Mononuclear cell (primary cell): ENCODE results near the gene ERCC4. TPM values are rescaled to one million over a fixed set of nuclear protein-coding genes. Genes with fewer than 3 reads are reported as not detected.

ENCODE experiments used
- H3K27me3 ChIP-seq: 2 replicates; pipeline ENCODE4 v1.6.0; 2011; ENCODE audit warnings: low read length, control low read depth; ENCODE audit not compliant: insufficient read depth
- H3K4me1 ChIP-seq: 2 replicates; pipeline ENCODE4 v1.5.1; 2011; ENCODE audit warnings: mild to moderate bottlenecking, low read length, control low read depth; ENCODE audit not compliant: insufficient read depth
- H3K4me3 ChIP-seq: 2 replicates; pipeline ENCODE4 v1.5.1; 2011; ENCODE audit warnings: mild to moderate bottlenecking, low read length, moderate library complexity
- H3K9me3 ChIP-seq: 2 replicates; pipeline ENCODE4 v1.5.1; 2011; ENCODE audit warnings: low read depth, mild to moderate bottlenecking, control low read depth, low read length
- total RNA-seq: library from RNA; depleted of rRNA; stranded (reverse); fragments of >200 nt; gene quantifications from one replicate; pipeline ENCODE4 v1.2.3, GENCODE V29; 2012

ERCC4 gene
- total RNA-seq, 1 donor: 8.1 TPM

DNA sequence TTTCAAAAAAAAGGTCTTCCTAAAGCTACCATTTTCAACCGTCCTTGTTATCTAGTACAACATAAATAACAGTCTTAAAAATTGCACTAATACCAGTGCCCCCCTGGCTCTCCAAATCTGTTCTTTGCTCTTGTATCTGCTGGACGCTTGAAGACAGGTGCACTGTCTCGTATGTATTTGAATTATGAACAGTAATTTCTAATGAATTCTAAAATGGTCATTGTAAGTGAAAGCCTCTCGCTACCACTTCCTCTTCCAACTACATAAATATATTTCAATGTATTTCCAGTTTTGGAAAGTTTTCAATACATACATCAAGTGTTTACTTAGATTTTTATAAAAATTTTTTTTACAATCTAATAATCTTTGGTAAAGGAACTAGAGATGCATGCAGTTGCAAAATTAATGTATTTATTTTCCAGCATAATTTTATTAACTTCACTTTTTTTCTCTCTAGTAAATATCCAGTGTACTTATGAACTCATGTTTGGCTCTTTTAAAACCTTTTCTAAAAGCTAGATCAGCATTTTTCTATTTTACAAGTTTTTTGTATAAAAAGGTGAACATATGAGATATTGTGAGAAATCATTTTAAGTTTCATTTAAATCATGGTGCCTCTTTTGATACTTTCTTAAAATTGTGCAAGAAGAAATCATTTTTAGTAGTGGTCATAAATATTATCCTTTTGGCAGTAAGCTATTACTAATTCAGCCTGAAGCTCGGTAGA lies 31.0 kb downstream of the ERCC4 start:
- Histone ChIP-seq H3K27me3 (no peaks in the 10 kb centered on the region), H3K4me1 (no peaks in the 10 kb centered on the region), H3K4me3 (no peak overlapping the region), H3K9me3 (no peaks in the 10 kb centered on the region)

DNA sequence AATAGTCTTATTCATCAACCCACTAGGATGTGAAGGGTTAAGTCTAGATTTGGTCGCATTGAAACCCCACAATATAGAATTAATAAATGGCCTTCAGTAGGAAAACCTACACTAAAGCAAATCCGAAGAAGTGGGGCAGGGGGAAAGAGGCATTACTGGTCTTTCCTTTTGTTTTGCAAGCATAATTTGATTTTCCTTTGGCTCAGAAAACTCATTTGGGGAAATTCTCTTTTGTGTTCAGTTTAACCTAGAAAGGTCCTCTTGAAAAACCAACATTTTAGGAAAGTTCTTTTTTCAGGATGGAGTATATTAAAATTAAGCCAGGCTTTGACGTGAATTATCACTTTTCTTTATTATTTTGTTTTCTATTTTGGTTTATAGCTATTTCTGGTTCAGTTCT lies 31.7 kb downstream of the ERCC4 start:
- no peaks in the 10 kb centered on the region for H3K27me3 ChIP-seq
- no peaks in the 10 kb centered on the region for H3K9me3 ChIP-seq
- peaks cover 4% of the 10 kb centered on the region for H3K4me1 ChIP-seq
- no peak overlapping the region for H3K4me3 ChIP-seq

DNA sequence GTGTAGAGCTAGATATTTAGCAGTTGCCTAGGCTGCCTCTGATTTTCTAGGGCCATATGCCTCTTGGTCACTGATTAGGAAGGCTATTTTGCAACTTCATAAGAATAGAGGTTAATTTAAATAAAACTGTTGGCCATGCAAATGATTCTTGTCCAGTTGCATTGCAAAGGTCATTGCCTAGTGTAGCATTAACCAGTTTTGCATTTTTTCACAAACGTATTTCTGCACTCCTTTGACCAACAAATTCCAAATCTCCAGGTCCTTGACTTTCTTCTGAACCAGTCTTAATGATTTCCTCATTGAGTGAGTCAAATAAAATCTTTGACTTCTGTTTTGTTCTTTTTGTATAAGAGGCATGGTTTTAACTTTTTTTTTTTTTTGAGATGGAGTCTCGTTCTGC lies 33.5 kb downstream of the ERCC4 start:
- peaks cover 22% of the 10 kb centered on the region for H3K4me1 ChIP-seq
- no peak overlapping the region for H3K4me3 ChIP-seq
- H3K9me3 ChIP-seq: no peaks in the 10 kb centered on the region
- H3K27me3 ChIP-seq: no peaks in the 10 kb centered on the region

DNA sequence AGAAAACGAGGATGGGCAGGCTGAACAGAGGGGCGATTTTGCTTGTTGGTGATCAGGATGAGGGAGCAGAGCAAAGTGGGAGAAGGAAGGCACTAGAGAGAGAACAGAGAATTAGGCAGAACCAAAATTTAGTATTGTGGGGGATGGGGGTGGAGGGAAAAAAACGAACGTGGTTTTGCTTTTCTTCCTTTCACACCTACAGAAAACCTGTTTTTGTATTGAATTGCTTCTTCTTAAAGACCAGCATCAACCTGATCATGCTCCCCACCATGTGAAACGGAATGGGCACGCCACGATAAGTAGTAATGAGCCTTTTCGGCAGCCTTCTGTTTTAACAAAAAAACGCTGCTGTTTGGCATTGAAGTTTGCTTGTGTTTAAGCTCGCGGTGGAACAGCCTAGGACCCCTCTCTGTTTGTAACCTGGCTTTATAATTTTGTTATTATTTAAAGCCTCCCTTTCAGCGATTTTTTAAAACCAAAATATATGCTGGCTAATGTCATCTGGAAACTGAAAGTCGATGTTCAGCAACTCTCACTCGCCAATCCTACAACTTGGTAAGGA lies 36.8 kb downstream of the ERCC4 start:
- H3K9me3 ChIP-seq: no peaks in the 10 kb centered on the region
- no peak overlapping the region for H3K4me3 ChIP-seq
- H3K27me3 ChIP-seq: no peaks in the 10 kb centered on the region
- H3K4me1 ChIP-seq: peaks cover 22% of the 10 kb centered on the region

DNA sequence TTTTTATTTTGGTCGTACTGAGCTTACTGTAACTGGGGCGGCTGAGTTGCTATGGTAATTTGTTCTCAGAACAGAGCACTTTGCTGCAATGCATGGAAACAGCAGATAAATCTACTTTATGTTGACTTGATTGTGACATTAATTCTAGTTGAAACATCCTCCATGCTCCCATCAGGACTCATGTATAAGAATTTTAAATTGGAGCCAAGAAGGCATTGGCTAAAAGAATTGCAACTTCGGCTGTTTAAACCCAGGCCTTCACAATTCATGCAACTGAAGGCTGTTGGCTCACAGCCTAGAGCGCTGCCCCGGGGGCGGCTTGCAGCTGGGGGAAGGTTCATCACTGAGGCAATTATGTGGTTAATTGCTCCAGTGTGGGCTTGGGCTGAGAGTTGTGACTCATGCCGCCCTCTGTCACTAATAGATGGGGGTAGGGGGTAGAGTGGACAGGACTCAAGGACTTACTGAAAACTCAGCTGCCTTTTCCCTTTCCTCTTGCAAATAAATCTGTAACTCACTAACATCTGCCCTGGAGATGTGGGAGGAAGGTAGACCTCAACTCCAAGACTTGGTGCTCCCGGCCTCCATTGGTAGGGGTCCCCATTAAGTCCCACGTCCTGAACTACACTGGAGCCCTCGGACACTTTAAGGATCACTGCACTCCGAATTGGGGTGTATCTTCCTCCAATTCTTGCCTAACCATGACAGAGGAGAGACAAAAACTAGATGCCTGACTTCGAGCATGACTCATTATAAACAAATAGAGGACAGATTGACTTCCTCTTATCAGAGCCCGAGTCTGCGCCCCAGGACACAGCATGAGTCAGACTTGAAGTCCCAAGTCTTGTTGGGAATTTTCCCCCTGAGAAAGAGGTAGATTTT lies 37.5 kb downstream of the ERCC4 start:
- H3K9me3 ChIP-seq: no peaks in the 10 kb centered on the region
- H3K4me3 ChIP-seq: no peak overlapping the region
- no peaks in the 10 kb centered on the region for H3K27me3 ChIP-seq

DNA sequence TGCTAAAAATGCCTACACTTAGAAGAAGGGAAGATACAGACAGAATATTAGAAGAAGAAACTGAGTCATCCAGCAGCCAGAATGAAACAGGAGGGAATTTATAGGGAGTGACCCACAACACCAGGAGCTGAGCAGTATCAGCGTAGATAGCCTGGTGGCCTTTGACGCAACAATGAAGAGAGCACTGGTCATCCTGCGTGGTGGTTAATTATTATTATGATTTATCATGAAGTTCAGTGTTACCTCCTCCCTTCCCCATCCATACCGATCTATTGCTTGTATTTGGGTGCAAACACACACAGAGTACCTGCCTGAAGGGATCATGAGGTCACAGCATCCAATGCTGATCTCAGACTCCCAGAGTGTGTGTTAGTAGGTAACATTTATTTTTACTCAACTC lies 38.5 kb downstream of the ERCC4 start:
- Histone ChIP-seq H3K27me3 (no peaks in the 10 kb centered on the region), H3K4me3 (no peak overlapping the region), H3K4me1 (peaks cover 22% of the 10 kb centered on the region), H3K9me3 (no peaks in the 10 kb centered on the region)

More for the DNA sequence above, 37.5 kb downstream of the ERCC4 start:
- H3K4me1 ChIP-seq: peaks cover 22% of the 10 kb centered on the region

DNA sequence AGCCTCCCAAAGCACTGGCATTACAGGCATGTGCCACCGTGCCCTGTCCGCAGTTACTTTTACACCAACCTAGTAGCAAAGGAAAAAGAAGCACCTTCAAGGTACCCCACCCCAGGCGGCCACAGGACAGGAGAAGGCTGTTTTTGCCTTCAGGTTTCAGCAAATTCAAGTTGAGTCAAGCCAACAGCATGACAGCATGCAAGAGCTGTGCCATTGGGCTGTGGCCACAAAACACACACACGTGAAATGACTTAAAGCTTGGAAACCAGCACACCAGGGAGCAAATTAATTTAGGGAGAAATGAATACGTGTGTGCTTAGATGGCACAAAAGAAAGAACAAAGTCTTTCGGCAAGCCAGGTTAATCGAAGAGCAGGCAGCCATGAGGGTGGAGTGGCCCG lies 39.7 kb downstream of the ERCC4 start:
- no peaks in the 10 kb centered on the region for H3K27me3 ChIP-seq
- H3K9me3 ChIP-seq: no peaks in the 10 kb centered on the region
- peaks cover 22% of the 10 kb centered on the region for H3K4me1 ChIP-seq
- no peak overlapping the region for H3K4me3 ChIP-seq

DNA sequence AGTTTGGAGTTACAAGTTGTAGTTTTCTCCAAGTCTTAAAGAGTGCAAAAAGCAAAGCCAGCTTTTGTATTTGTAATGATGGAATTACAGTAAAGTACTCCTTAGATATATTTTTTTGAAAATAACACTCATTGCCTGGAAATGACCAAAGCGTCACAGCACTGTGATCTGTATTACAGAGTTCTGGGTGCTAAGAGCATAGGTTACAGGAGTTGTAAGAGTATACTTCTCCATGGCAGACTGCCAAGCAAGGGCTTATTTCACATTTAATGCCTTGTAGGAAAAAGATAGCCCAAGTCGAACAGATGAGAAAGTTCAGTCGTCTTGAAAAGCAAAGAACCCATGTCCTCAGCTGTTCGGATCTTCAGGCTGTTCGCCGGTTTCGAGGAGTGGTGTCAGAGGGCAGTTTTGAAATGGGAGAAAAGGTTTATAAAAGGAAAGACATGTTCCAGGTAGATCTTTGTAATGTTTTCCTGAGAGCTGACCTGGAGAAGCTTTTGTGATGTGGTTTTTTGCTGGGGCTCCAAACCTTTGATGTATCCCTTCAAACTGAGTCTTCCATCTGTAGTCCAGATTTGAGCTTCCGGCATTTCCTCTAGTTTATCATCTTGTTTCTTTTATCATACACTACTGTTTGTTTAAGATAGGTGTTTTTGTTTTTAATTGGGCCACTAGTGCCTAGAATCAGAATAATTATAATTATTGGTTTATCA lies 41.3 kb downstream of the ERCC4 start:
- H3K4me3 ChIP-seq: no peak overlapping the region
- peaks cover 3% of the 10 kb centered on the region for H3K27me3 ChIP-seq
- no peaks in the 10 kb centered on the region for H3K9me3 ChIP-seq
- H3K4me1 ChIP-seq: peaks cover 22% of the 10 kb centered on the region

DNA sequence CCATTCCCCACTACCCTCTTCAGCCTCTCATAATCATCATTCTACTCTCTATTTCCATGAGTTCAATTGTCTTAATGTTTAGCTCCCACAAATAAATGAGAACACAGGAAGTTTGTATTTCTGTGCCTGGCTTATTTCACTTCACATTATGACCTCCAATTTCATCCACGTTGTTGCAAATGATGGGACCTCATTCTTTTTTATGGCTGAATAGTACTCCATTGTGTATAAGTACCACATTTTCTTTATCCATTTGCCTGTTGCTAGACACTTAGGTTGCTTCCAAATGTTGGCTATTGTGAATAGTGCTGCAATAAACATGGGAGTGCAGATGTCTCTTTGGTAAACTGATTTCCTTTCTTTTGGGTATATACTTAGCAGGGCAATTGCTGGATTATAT lies 42.3 kb downstream of the ERCC4 start:
- Histone ChIP-seq H3K27me3 (peaks cover 3% of the 10 kb centered on the region), H3K4me3 (no peak overlapping the region), H3K9me3 (no peaks in the 10 kb centered on the region), H3K4me1 (peaks cover 13% of the 10 kb centered on the region)

DNA sequence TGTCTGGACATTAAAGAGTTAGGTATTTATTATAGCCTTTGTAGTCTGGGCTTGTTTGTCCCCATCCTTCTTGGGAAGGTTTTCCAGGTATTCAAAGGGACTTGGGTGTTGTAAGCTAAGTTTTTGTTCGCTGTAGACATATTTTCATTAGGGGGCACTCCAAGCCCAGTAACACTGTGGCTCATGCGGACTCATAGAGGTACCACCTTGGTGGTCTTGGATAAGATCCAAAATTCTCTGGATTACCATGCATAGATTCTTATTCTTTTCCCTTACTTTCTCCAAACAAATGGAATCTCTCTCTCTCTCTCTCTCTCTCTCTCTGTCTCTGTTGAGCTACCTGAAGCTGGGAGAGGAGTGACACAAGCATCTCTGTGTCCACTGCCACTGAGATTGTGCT lies 48.9 kb downstream of the ERCC4 start:
- Histone ChIP-seq H3K9me3 (no peaks in the 10 kb centered on the region), H3K27me3 (peaks cover 3% of the 10 kb centered on the region), H3K4me1 (no peaks in the 10 kb centered on the region), H3K4me3 (no peak overlapping the region)

DNA sequence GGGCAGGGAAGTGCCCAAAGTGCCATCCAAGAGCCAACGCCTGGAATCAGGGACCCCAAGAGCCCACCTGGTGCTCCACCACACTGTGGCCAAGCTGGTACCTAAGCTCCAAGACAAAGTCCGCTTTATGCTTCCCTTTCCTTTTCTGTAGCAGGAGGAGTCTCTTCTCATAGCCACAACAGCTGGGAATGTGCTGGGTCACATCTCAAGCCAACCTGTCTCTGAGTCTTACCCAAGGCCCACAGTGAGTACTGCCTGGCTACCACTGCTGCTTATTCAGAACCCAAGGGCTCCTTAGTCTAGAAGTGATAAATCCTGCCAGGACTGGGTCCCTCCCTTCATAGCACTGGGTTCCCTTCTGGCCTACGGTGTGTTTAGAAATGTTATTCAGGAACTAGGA lies 49.8 kb downstream of the ERCC4 start:
- Histone ChIP-seq H3K9me3 (no peaks in the 10 kb centered on the region), H3K27me3 (peaks cover 3% of the 10 kb centered on the region), H3K4me3 (no peak overlapping the region), H3K4me1 (no peaks in the 10 kb centered on the region)

DNA sequence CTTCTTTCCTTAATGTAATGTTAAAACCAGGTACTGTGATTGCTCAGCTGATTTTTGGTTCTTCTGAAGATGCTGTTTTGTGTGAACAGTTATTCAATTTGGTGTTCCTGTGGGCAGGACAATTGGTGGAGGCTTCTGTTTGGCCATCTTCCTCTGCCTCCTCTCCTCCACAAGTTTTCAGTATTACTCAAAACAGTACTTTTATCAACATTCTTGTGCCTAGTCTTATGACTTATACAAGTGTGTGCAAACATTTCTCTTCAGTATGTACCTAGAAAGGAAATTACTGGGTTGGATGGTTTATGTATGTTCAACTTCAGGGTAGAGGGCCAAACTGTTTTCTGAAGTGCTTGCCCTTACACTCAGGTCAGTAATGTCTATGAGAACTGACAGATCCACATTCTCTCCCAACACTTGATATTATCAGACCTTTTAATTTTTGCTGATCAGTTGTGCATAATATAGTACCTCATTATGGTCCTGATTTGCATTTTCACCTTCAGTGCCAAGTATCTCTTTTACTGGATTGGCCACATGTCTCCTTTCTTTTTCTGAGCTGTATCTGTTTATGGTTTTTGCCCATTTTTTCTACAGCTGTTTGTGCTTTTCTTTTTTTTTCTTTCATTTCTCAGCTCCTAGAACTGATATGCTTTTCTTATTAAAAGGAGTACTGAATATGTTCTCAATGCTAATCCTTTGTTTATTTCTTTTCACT lies 50.9 kb downstream of the ERCC4 start:
- Histone ChIP-seq H3K27me3 (peaks cover under 1% of the 10 kb centered on the region), H3K4me3 (no peak overlapping the region), H3K9me3 (no peaks in the 10 kb centered on the region), H3K4me1 (no peaks in the 10 kb centered on the region)

DNA sequence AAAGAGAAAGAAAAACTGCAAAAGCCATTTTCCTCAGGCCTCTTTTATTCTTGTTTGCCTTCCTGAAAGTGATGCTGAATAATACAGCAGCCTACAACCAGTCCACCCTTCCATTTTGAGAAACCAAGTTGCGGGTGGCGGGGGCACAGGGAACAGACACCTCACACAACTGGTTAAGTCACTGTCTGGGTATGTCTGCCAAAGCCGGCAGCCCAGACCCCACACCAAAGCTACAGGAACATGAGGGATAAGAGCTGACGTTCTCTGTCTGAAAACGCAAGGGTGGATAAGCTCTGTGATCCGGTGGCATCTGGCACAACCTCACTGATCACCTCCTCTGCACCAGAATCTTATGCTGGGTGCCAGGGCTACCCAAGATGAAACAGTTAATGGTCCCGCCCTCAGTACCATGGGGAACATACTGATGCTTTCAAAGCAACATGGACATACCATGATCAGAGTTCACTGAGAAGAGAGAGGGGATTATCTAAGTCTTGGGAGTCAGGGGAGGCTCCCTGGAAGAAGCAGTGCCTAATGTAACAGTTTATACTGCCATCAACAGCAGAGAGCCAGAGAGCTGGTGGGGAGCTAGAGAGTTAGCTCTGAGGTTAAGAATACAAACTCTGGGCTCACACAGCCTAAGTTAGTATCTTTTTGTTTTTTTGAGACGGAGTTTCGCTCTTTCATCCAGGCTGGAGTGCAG lies 53.5 kb downstream of the ERCC4 start:
- Histone ChIP-seq H3K4me1 (no peaks in the 10 kb centered on the region), H3K27me3 (no peaks in the 10 kb centered on the region), H3K4me3 (no peak overlapping the region), H3K9me3 (no peaks in the 10 kb centered on the region)

DNA sequence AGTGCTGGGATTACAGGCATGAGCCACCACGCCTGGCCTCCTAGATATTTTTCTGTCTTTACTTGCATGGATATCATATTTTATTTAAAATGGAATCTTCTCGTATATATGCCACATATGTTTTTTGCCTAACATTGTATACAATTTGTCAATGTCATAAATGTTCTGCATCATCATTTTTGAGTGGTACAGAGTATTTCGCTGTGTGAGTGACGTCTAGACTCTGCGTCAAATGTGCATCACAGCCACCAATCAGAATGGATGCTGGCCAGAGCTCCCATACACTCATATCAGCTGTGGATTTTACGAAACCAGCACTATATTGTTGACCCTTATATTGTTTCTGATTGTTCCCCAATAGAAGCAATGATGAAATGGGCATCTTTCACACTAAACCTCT lies 57.2 kb downstream of the ERCC4 start:
- no peak overlapping the region for H3K4me3 ChIP-seq
- no peaks in the 10 kb centered on the region for H3K4me1 ChIP-seq
- H3K9me3 ChIP-seq: no peaks in the 10 kb centered on the region
- no peaks in the 10 kb centered on the region for H3K27me3 ChIP-seq
